Uterus (tissue), 4 donors: Measurements from ENCODE around the gene DGKI. TPM values are rescaled to one million over a fixed set of nuclear protein-coding genes. Genes with fewer than 3 reads are reported as not detected.

ENCODE experiments used
- DNase-seq, 2 donors: peaks; one replicate each; pipeline ENCODE4 v3.0.0-alpha.2; 2019 to 2020
- H3K27ac ChIP-seq, 2 donors: fragments of 200-600 bp; sonication (generic); 1 replicate in 1 of 2; 2 replicates in 1 of 2; pipeline ENCODE4 v1.5.1; 2016 to 2018
- H3K27me3 ChIP-seq, 2 donors: fragments of 200-600 bp; sonication (generic); one replicate each; pipeline ENCODE4 v1.5.1; 2018 to 2019; ENCODE audit warnings: control low read depth in 1 of 2
- H3K36me3 ChIP-seq, 2 donors: fragments of 200-600 bp; sonication (generic); one replicate each; pipeline ENCODE4 v1.5.1; 2019; ENCODE audit warnings: control low read depth in 1 of 2
- H3K4me1 ChIP-seq, 2 donors: fragments of 200-600 bp; sonication (generic); one replicate each; pipeline ENCODE4 v1.5.1; 2018 to 2019; ENCODE audit warnings: control low read depth in 1 of 2
- H3K4me3 ChIP-seq, 2 donors: fragments of 200-600 bp; sonication (generic); 1 replicate in 1 of 2; 2 replicates in 1 of 2; pipeline ENCODE4 v1.5.1; 2018 to 2019; ENCODE audit warnings: mild to moderate bottlenecking in 1 of 2
- H3K9me3 ChIP-seq, 2 donors: fragments of 200-600 bp; sonication (generic); one replicate each; pipeline ENCODE4 v1.5.1; 2019; ENCODE audit warnings: control low read depth in 1 of 2
- CTCF ChIP-seq, 4 experiments: fragments of 200-600 bp in 2 of 4; fragments of 450-650 bp in 2 of 4; sonication (generic) in 2 of 4; IDR thresholded peaks; one replicate each; pipeline ENCODE4 v1.5.1; 2016 to 2019; ENCODE audit warnings: antibody characterized with exemption in 4 of 4, mild to moderate bottlenecking in 2 of 4, moderate library complexity in 1 of 4
- POLR2A ChIP-seq, 2 donors: fragments of 450-650 bp; IDR thresholded peaks; one replicate each; pipeline ENCODE4 v1.6.1; 2016; ENCODE audit warnings: antibody characterized with exemption in 2 of 2, mild to moderate bottlenecking in 1 of 2, moderate library complexity in 1 of 2
- intact Hi-C: fragments of 100-400 bp; cut with DNase I; formaldehyde crosslinking; loops from one replicate; pipeline ENCODE4 v1.15.1; 2023; ENCODE audit warnings: low total_unique reads
- total RNA-seq, 4 donors: library from RNA; depleted of rRNA in 3 of 4; stranded (reverse); fragments of >200 nt in 3 of 4; gene quantifications; one replicate each; pipeline versions ENCODE4 v1.1.0 to v1.2.4, GENCODE V29; 2014 to 2023
- donor health status: DM: yes; HTN: yes; CAD: no.

DGKI gene
- total RNA-seq, 4 donors from 2014 or later = 1.0 to 8.5 (median 4.1) TPM

GRCh38 chr7:137404660-137405317, 442.0 kb downstream of the DGKI start:
- TF ChIP-seq POLR2A (IDR thresholded peaks at IDR 0.05) (no peak), CTCF (IDR thresholded peaks at IDR 0.05) (no peak)
- no peaks in the 10 kb centered on the region for H3K36me3 ChIP-seq
- intact Hi-C loops = no loop called here
- no peaks in the 10 kb centered on the region for H3K4me1 ChIP-seq
- DNase-seq = no peak
- no peak overlapping the region for H3K27ac ChIP-seq
- H3K27me3 ChIP-seq = no peaks in the 10 kb centered on the region
- no peaks in the 10 kb centered on the region for H3K9me3 ChIP-seq
- no peak overlapping the region for H3K4me3 ChIP-seq

- Histone ChIP-seq H3K27ac (no peak overlapping the region), H3K36me3 (no peaks in the 10 kb centered on the region), H3K4me3 (no peak overlapping the region), H3K4me1 (no peaks in the 10 kb centered on the region), H3K27me3 (no peaks in the 10 kb centered on the region), H3K9me3 (no peaks in the 10 kb centered on the region)
- TF ChIP-seq POLR2A (IDR thresholded peaks at IDR 0.05) (no peak), CTCF (IDR thresholded peaks at IDR 0.05) (no peak)
- intact Hi-C loops = no loop called here
- no peak for DNase-seq
These were observed 443.4 kb downstream of the DGKI start for GRCh38 chr7:137403353-137403695.

GRCh38 chr7:137402536-137403352, 444.0 kb downstream of the DGKI start:
- Histone ChIP-seq H3K36me3 (no peaks in the 10 kb centered on the region), H3K27me3 (no peaks in the 10 kb centered on the region), H3K9me3 (no peaks in the 10 kb centered on the region), H3K4me1 (no peaks in the 10 kb centered on the region), H3K27ac (no peak overlapping the region), H3K4me3 (no peak overlapping the region)
- TF ChIP-seq CTCF (IDR thresholded peaks at IDR 0.05) (no peak), POLR2A (IDR thresholded peaks at IDR 0.05) (no peak)
- intact Hi-C loops = no loop called here
- no peak for DNase-seq

- intact Hi-C loops = no loop called here
- no peaks in the 10 kb centered on the region for H3K9me3 ChIP-seq
- no peak overlapping the region for H3K27ac ChIP-seq
- H3K4me3 ChIP-seq = no peak overlapping the region
- DNase-seq = no peak
- no peaks in the 10 kb centered on the region for H3K4me1 ChIP-seq
- TF ChIP-seq CTCF (IDR thresholded peaks at IDR 0.05) = no peak
- no peak for TF ChIP-seq POLR2A (IDR thresholded peaks at IDR 0.05)
- H3K27me3 ChIP-seq = no peaks in the 10 kb centered on the region
- H3K36me3 ChIP-seq = no peaks in the 10 kb centered on the region
These were observed 446.6 kb downstream of the DGKI start for GRCh38 chr7:137399827-137400823.
